GM21529 (cell line): ENCODE data around the gene AP1M1.
"Not testable (repeated sequence)": the region's sequence is repeated elsewhere in the genome, so short reads cannot be mapped to it uniquely, and the experiment has no call there.

Experiments
- ATAC-seq: cut with Tn5 transposase; IDR thresholded peaks from one replicate; pipeline ENCODE4 v1.9.1; 2021; ENCODE audit not compliant: unreplicated experiment

AP1M1 gene

DNA sequence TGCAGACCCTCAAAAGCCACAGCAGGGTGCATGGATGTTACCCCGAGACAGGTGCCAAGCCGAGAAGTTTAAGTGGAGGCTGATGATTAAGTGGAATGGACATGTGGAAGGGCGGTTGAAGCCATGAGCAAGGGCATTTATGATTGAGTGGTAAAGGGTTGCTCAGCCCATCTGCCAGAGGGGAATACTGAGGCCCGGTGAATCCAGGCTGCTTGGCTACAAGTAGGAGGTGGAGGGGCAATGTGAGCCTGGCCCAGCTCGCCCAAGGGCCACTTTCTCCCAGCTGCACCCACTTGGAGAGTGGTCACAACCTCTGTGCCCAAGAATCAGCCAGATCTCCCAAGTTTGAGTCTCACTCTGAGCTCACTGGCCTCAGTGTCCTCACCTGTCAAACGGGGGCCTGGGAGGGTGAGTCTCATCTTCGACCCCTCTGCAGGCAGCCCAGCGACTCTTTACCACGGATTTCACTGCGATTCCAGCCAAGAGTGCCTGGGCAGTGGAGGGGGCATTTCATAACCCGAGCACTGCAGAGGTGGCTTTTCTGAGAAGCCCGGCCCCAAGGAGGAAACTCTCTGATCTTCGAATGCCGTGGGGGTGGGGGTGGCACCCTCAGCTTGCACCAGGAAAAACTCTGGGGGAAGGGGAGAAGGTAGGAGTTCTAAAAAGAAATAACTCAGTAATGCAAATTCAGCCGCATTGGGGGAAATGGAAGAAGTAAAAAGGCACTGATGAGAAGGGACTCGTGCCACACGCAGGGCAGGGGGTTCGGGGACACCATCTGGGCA is 64.1 kb downstream of the AP1M1 start:
- no peak for ATAC-seq

DNA sequence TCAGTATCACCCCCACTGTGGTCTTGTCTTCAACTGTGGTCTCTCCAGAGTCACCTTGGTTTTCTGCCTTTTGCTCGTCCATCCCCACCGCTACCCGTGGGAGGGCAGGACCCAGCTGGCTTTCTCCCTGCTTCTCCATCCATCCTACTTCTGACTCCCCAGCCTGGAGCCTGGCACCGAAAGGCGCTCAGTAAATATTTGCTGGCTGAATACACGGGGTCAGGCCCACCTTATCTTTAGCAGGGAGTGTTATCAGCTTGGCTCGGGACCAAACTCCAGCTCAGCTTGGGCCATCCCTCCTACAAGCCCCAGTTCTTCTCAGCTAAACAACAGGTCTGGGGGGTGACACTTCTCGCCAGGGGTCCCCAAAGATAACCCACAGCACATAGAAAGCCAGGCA is 64.9 kb downstream of the AP1M1 start:
- no peak for ATAC-seq

DNA sequence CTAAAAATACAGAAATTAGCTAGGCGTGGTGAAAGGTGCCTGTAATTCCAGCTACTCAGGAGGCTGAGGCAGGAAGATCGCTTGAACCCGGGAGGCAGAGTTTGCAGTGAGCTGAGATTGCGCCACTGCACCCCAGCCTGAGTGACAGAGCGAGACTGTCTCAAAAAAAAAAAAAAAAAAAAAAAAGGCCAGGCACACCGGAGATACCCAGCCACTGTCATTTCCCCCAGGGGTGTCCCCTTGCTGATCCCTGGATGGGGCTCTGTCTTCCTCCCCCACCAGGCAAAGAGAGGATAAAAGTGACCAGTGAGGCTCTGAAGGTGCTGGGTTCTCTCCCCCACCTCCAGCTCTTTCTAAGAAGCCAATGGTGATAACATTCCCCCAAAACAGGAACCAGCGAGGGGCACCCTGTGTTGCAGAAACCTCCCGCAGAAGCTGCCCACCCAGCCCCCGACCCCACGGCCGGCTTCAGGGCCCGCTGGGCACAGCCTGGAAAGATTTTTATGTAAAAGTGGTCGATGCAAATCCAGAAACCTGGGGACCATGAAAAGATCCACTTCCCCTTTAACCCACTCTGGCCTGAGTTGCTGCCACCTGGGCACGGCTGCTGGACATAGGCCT is 65.5 kb downstream of the AP1M1 start:
- no peak for ATAC-seq

- ATAC-seq: no peak
These were observed 67.5 kb downstream of the AP1M1 start for GRCh38 chr19:16265205-16265604.

- ATAC-seq: no peak
These were observed 68.3 kb downstream of the AP1M1 start for GRCh38 chr19:16265890-16266585.

DNA sequence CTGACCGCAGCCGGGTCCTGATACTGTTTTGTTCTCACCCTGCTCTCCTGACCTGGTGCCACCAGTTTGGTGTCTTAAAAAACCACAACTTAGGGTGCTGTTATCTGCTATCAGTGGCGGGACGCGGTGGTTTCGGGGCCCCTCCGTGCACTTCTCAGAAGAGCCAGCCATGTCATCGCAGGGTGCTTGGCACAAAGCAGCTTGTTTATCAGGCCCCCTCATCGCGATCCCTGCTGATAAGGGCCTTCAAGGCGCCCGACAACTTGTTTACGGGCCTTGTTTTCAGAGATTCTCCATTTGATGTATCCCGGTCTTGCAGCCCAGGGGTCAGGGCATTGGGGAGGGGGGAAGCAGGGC is 68.9 kb downstream of the AP1M1 start:
- ATAC-seq: no peak

DNA sequence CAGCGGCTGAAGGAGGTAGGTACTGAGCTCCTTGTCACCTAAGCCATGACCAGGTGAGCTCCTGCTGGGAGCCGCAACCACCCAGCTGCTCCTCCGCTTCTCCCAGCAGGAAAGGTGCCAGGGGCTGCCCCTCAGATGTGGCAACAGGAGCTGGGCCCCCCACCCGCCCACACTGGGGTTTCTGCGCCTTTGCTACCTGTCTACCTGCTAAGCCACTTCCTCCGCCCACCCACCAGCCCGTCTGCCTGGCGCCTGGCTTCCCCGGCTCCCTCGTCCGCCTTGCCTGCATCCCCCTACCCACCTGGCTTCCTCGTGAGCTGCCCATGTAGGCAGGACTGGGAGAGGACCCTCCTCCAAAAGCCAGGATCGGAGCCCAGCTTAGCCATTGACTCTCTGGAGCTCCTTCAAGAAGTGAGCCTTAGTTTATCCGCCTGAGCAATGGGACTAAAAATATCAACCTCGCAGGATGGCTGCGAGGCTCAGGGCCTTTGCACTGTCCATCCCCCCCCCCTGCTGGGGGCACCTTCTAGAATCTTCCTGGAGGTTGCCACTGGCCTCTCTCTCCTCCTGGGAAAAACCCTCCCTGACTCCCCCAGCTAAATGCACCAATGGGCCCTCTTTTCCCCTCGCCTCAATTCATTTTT is 71.1 kb downstream of the AP1M1 start:
- no peak for ATAC-seq

GRCh38 chr19:16272945-16273344 is 75.2 kb downstream of the AP1M1 start:
- no peak for ATAC-seq

DNA sequence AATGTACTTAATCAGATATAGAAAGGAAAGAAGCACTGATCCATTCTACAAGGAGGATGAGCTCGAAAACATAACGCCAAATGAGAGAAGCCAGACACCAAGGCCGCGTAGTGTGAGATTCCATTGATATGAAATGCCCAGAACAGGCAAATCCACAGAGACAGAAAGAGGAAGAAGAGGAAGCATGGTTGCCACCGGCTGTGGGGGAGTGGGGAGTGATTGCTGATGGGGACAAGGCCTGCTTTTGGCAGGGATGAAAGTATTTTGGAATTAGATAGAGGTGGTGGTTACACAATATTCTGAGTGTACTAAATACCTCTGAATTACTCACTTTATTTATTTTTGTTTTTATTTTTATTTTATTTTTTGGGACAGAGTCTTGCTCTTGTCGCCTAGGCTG is 76.7 kb downstream of the AP1M1 start:
- ATAC-seq: no peak

GRCh38 chr19:16280306-16280705 is 82.6 kb downstream of the AP1M1 start:
- ATAC-seq: no peak

GRCh38 chr19:16281743-16282142 is 84.0 kb downstream of the AP1M1 start:
- no peak for ATAC-seq

DNA sequence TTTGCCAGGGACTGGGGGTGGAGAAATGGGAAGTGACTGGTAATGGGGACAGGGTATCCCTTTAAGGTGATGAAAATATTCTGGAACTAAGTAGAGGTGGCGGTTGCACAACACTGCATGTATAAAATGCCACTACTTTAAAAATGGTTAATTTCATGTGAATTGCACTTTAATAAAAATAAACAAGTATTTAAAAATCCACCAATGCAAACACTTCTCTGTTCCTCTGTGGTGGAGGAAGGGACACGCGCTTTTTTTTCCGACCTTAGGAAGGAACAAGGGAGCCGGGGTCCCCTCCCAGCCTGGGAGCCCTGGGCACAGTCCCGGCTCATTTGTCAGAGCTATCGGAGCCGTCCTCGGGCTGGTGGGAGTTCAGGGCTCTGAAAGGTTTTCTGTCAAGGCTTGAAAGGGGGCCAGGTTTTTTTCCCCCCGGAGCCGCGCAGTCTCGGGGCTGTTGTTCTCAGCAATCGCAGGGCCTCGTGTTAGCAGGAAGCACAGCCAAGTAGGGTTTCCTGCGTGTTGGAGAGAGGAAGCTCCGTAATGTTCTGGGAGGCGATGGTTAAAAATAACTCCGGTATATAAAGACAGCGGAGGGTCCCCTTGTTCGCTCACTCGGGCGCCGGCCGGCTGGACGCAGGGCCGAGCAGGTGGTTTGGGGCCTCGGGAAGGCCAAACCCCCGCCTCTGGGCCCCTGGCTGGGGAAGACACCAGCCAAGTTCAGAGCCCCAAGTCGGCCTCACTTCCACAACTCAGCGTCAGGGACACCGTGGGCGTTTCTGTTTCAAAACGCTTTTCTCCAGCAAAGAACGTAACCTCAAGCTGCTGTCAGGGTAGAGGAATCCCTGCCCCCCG is 85.7 kb downstream of the AP1M1 start:
- ATAC-seq: no peak

- ATAC-seq: no peak
These were observed 86.8 kb downstream of the AP1M1 start for GRCh38 chr19:16284505-16284904.

GRCh38 chr19:16285079-16285478 is 87.4 kb downstream of the AP1M1 start:
- not testable (repeated sequence) for ATAC-seq

- no peak for ATAC-seq
These were observed 88.2 kb downstream of the AP1M1 start for GRCh38 chr19:16285769-16286498.

DNA sequence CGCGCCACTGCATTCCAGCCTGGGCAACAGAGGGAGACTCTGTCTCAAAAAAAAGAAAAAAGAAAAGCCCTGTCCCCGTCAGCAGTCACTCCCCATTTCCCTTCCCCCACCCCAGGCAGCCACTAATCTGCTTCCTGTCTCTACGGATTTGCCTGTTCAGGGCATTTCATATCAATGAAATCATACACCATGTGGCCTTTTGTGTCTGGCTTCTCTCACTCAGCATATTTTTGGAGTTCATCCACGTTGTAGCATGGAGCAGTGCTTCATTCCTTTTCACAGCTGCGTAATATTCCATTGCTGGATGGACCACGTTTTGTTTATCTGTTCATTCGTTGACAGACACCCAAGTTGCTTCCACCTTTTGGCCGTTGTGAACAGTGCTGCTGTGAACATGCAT is 90.8 kb downstream of the AP1M1 start:
- no peak for ATAC-seq

- ATAC-seq: no peak
These were observed 91.9 kb downstream of the AP1M1 start for GRCh38 chr19:16289594-16289993.

GRCh38 chr19:16290692-16291091 is 93.0 kb downstream of the AP1M1 start:
- ATAC-seq: no peak

DNA sequence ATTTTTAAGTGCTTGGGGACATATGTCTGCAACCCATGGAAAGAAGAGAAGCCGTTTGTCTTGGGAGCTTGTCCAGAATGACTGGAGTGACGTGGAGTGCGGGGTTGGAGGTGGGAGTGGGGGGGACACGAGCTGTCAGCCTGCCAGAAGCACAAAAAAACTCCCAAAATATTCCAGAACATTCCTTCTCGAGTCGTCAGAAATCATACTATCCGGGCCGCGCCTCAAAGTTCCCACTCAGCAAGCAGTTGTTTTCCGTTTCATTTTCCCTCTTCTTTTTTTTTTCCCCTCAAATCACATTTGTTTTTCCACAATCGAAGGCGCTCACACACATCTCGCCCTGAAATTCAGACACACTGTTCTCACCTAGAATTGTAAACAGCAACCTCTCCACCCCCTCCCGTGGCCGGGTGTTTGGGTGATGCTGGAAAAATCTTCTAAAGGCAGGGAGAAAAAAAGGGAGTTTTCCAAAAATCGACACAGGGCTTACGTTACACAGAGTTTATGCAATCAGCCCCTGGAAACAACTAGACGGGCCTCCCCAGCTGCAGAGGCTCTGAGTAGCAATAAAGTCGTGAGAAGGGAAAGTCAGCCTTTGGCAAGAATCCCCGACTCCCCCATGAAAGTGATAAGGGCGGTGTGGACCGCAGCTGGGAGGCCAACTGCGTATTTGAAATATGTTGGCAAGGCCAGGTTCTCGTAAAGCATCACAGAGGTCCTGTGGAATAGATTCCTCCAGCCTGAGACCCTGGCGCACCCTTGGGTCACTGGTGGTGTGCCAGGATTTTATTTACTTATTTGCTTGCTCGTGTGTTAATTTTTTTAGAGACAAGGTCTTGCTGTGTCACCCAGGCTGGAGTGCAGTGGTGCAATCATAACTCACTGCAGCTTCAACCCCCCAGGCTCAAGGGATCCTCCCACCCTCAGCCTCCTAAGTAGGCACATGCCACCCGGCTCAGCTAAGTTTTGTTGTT is 95.7 kb downstream of the AP1M1 start:
- ATAC-seq: no peak
